ENCODE measurements around the gene ZNF436. TPM values are rescaled to one million over a fixed set of nuclear protein-coding genes. Genes with fewer than 3 reads are reported as not detected.
A peak's percentile ranks its signal among the peaks of the same experiment; 100 is the strongest.

ZNF436 gene
- total and polyA plus RNA-seq, 3 experiments from 2014 or later: 4.9 to 6.4 (median 5.9) TPM

- Mint-ChIP-seq H3K4me1 (peaks cover 32 to 36% (median 36%) of the 10 kb centered on the region in 3 donors), H3K36me3 (peaks cover 6 to 34% (median 25%) of the 10 kb centered on the region in 3 donors)
Measured at GRCh38 chr1:23367791-23368561, 1.7 kb downstream of the ZNF436 start.

DNA sequence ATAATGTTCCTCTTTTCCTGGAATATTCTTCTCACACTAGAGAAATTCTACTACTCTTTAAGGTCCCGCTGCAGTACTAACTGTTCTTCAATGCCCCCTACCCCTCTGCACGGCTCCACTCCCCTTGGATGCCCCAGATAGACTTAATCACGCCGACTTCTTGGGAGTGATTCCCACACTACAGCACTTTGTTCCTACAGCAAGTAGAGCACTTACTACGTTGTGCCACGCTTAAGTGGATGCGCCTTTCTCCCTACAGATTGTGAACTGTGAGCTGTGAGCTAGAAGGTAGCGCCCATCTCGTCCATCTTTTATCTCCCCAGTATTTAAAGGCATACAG, 2.2 kb downstream of the ZNF436 start:
- peak overlapping the region; percentile 100 for H3K4me3 ChIP-seq (ENCODE audit: low read length)
- ChIA-PET POLR2A (interaction anchor here (0.6 to 3.0 kb wide), 3 partner anchors 23 to 1024 kb away, joined by 3 to 53 read pairs (median 6); partner anchors contain the start of gene HNRNPR), CTCF (no interaction called here)
- Mint-ChIP-seq H3K27ac (peak overlapping the region; percentile 85 to 99 (median 97)), H3K9me3 (peaks cover 6 to 18% (median 13%) of the 10 kb centered on the region in 5 donors), H3K4me3 (peak overlapping the region; percentile 94 to 99 (median 99)), H3K4me1 (peaks cover 32 to 36% (median 36%) of the 10 kb centered on the region in 3 donors), H3K27me3 (peaks cover 0 to 1% of the 10 kb centered on the region in 2 donors), H3K36me3 (peaks cover 12 to 39% (median 31%) of the 10 kb centered on the region in 3 donors)
- no peak for DNase-seq
- H3K27ac ChIP-seq (ENCODE audit: low read depth, low read length): peak overlapping the region; percentile 96
- peaks cover 9% of the 10 kb centered on the region for H3K9me3 ChIP-seq (ENCODE audit: low read length)
- peaks cover 6% of the 10 kb centered on the region for H3K36me3 ChIP-seq (ENCODE audit: insufficient read depth, low read length)
- no peaks in the 10 kb centered on the region for H3K27me3 ChIP-seq (ENCODE audit: insufficient read depth, low read length, poor library complexity, severe bottlenecking)
- peaks cover 25% of the 10 kb centered on the region for H3K4me1 ChIP-seq (ENCODE audit: insufficient read depth, low read length)

More at GRCh38 chr1:23367791-23368561, 1.7 kb downstream of the ZNF436 start:
- ChIA-PET POLR2A (interaction anchor here (0.6 to 3.0 kb wide), 8 partner anchors 23 to 1023 kb away, joined by 3 to 53 read pairs (median 4); partner anchors contain the start of genes ELOA and HNRNPR), CTCF (interaction anchor here (0.8 to 1.0 kb wide), 3 partner anchors 23 to 172 kb away, joined by 4 read pairs; partner anchors contain the start of gene HNRNPR)
- H3K4me3 Mint-ChIP-seq: peak overlapping the region; percentile 94 to 99 (median 99)
- Histone ChIP-seq H3K4me3 (ENCODE audit: low read length) (peak overlapping the region; percentile 100), H3K9me3 (ENCODE audit: low read length) (peaks cover 4% of the 10 kb centered on the region), H3K36me3 (ENCODE audit: insufficient read depth, low read length) (peaks cover under 1% of the 10 kb centered on the region), H3K4me1 (ENCODE audit: insufficient read depth, low read length) (peaks cover 25% of the 10 kb centered on the region), H3K27ac (ENCODE audit: low read depth, low read length) (peak overlapping the region; percentile 96), H3K27me3 (ENCODE audit: insufficient read depth, low read length, poor library complexity, severe bottlenecking) (no peaks in the 10 kb centered on the region)
- DNase-seq: peak; percentile 97 to 99 (median 97)
- H3K27me3 Mint-ChIP-seq: peaks cover 0 to 1% of the 10 kb centered on the region in 2 donors
- H3K9me3 Mint-ChIP-seq: peaks cover under 1 to 13% (median 8%) of the 10 kb centered on the region in 5 donors
- peak overlapping the region; percentile 91 to 99 (median 98) for H3K27ac Mint-ChIP-seq

- H3K4me3 ChIP-seq (ENCODE audit: low read length): no peak overlapping the region
- H3K9me3 ChIP-seq (ENCODE audit: low read length): peaks cover 15% of the 10 kb centered on the region
- Mint-ChIP-seq H3K27me3 (peaks cover 0 to 1% of the 10 kb centered on the region in 2 donors), H3K4me1 (peaks cover 32 to 36% (median 36%) of the 10 kb centered on the region in 3 donors), H3K9me3 (peaks cover 9 to 26% (median 22%) of the 10 kb centered on the region in 5 donors), H3K4me3 (peak overlapping the region; percentile 26 to 99 (median 98)), H3K36me3 (peaks cover 15 to 48% (median 38%) of the 10 kb centered on the region in 3 donors), H3K27ac (peak overlapping the region in 3 of 8 donors; percentile 23 to 91 (median 27))
- POLR2A ChIA-PET: interaction anchor here (0.6 kb wide), 1 partner anchor 20 kb away, joined by 5 read pairs; no protein-coding TSS in a partner anchor
- CTCF ChIA-PET: no interaction called here
- H3K27ac ChIP-seq (ENCODE audit: low read depth, low read length): no peak overlapping the region
- H3K36me3 ChIP-seq (ENCODE audit: insufficient read depth, low read length): peaks cover 12% of the 10 kb centered on the region
- H3K4me1 ChIP-seq (ENCODE audit: insufficient read depth, low read length): peaks cover 25% of the 10 kb centered on the region
- no peaks in the 10 kb centered on the region for H3K27me3 ChIP-seq (ENCODE audit: insufficient read depth, low read length, poor library complexity, severe bottlenecking)
- no peak for DNase-seq
Measured at GRCh38 chr1:23366598-23366997, 3.0 kb downstream of the ZNF436 start.

DNA sequence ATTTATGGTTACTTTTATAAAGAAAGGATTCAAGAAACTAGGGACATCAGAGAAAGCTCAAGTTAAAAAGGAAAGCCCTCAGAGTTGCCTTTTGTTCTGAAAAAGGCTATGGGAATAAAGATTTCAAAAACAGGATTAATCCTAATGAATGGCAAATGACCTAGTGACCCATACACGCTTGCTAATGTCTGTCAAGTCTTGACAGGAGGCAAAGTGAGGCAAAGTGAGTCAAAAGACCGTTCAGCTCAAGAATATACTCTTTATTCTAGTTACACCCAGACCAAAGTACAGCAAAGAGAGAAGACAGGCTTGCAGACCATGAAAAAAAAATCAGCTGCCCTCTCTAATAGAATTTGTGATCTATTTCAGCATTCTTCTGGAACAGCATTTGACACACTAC, 3.5 kb downstream of the ZNF436 start:
- POLR2A ChIA-PET: interaction anchor here (0.6 to 1.2 kb wide), 2 partner anchors 19 to 22 kb away, joined by 5 to 8 read pairs; partner anchors contain the start of gene HNRNPR
- peak overlapping the region in 1 of 8 donors; percentile 91 for H3K27ac Mint-ChIP-seq

DNA sequence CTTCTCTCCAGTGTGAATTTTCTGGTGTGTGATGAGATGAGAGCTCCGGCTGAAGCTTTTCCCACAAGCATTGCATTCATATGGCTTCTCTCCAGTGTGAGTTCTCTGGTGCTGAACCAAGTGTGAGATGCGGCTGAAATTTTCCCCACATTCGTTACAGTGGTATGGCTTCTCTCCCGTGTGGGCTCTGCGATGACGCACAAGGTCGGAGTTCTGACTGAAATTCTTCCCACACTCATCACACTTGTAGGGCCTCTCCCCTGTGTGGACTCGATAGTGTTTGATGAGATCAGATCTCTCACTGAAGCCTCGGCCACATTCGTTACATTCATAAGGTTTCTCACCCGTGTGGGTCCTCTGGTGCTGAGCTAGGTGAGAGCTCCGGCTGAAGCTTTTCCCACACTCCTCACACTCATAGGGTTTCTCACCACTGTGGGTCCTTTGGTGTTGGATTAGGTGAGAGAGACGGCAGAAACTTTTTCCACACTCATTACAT, 7.4 kb downstream of the ZNF436 start:
- H3K36me3 ChIP-seq (ENCODE audit: insufficient read depth, low read length): peaks cover 12% of the 10 kb centered on the region
- Mint-ChIP-seq H3K4me3 (peak overlapping the region in 1 of 7 donors; percentile 40), H3K36me3 (peaks cover 30 to 77% (median 56%) of the 10 kb centered on the region in 3 donors), H3K27me3 (no peaks in the 10 kb centered on the region), H3K27ac (no peak overlapping the region), H3K4me1 (peaks cover 14 to 16% (median 15%) of the 10 kb centered on the region in 3 donors), H3K9me3 (peaks cover 29 to 49% (median 46%) of the 10 kb centered on the region in 5 donors)
- CTCF ChIA-PET: interaction anchor here (1.1 to 1.4 kb wide), 2 partner anchors 14 to 18 kb away, joined by 3 read pairs; partner anchors contain the start of gene HNRNPR
- no peak overlapping the region for H3K27ac ChIP-seq (ENCODE audit: low read depth, low read length)
- peak overlapping the region; percentile 1 for H3K4me3 ChIP-seq (ENCODE audit: low read length)
- no peak for DNase-seq
- H3K4me1 ChIP-seq (ENCODE audit: insufficient read depth, low read length): peaks cover 5% of the 10 kb centered on the region
- H3K9me3 ChIP-seq (ENCODE audit: low read length): peaks cover 27% of the 10 kb centered on the region
- POLR2A ChIA-PET: interaction anchor here (0.6 kb wide), 1 partner anchor 466 kb away, joined by 3 read pairs; no protein-coding TSS in a partner anchor
- no peaks in the 10 kb centered on the region for H3K27me3 ChIP-seq (ENCODE audit: insufficient read depth, low read length, poor library complexity, severe bottlenecking)

More for the DNA sequence above, 3.5 kb downstream of the ZNF436 start:
- Histone ChIP-seq H3K4me1 (ENCODE audit: insufficient read depth, low read length) (peaks cover 25% of the 10 kb centered on the region), H3K4me3 (ENCODE audit: low read length) (no peak overlapping the region), H3K27me3 (ENCODE audit: insufficient read depth, low read length, poor library complexity, severe bottlenecking) (no peaks in the 10 kb centered on the region), H3K27ac (ENCODE audit: low read depth, low read length) (no peak overlapping the region), H3K36me3 (ENCODE audit: insufficient read depth, low read length) (peaks cover 12% of the 10 kb centered on the region), H3K9me3 (ENCODE audit: low read length) (peaks cover 19% of the 10 kb centered on the region)
- DNase-seq: no peak
- H3K4me1 Mint-ChIP-seq: peaks cover 32 to 36% (median 36%) of the 10 kb centered on the region in 3 donors
- peaks cover 14 to 31% (median 26%) of the 10 kb centered on the region in 5 donors for H3K9me3 Mint-ChIP-seq
- CTCF ChIA-PET: no interaction called here
- peak overlapping the region in 6 of 7 donors; percentile 8 to 98 (median 60) for H3K4me3 Mint-ChIP-seq
- peaks cover 17 to 52% (median 43%) of the 10 kb centered on the region in 3 donors for H3K36me3 Mint-ChIP-seq
- peaks cover 0 to 1% of the 10 kb centered on the region in 2 donors for H3K27me3 Mint-ChIP-seq

- H3K4me3 Mint-ChIP-seq: no peak overlapping the region
- Histone ChIP-seq H3K27ac (ENCODE audit: low read depth, low read length) (no peak overlapping the region), H3K27me3 (ENCODE audit: insufficient read depth, low read length, poor library complexity, severe bottlenecking) (no peaks in the 10 kb centered on the region), H3K4me1 (ENCODE audit: insufficient read depth, low read length) (no peaks in the 10 kb centered on the region), H3K9me3 (ENCODE audit: low read length) (peaks cover 25% of the 10 kb centered on the region), H3K4me3 (ENCODE audit: low read length) (no peak overlapping the region), H3K36me3 (ENCODE audit: insufficient read depth, low read length) (peaks cover 12% of the 10 kb centered on the region)
- peaks cover 27 to 55% (median 38%) of the 10 kb centered on the region in 3 donors for H3K36me3 Mint-ChIP-seq
- H3K27me3 Mint-ChIP-seq: no peaks in the 10 kb centered on the region
- POLR2A ChIA-PET: interaction anchor here (0.5 kb wide), 1 partner anchor 96 kb away, joined by 4 read pairs; no protein-coding TSS in a partner anchor
- H3K9me3 Mint-ChIP-seq: peaks cover 29 to 45% (median 44%) of the 10 kb centered on the region in 5 donors
- no peak overlapping the region for H3K27ac Mint-ChIP-seq
- DNase-seq: no peak
- CTCF ChIA-PET: no interaction called here
- H3K4me1 Mint-ChIP-seq: peaks cover 3 to 5% (median 4%) of the 10 kb centered on the region in 3 donors
Measured at GRCh38 chr1:23358310-23358875, 11.2 kb downstream of the ZNF436 start.

DNA sequence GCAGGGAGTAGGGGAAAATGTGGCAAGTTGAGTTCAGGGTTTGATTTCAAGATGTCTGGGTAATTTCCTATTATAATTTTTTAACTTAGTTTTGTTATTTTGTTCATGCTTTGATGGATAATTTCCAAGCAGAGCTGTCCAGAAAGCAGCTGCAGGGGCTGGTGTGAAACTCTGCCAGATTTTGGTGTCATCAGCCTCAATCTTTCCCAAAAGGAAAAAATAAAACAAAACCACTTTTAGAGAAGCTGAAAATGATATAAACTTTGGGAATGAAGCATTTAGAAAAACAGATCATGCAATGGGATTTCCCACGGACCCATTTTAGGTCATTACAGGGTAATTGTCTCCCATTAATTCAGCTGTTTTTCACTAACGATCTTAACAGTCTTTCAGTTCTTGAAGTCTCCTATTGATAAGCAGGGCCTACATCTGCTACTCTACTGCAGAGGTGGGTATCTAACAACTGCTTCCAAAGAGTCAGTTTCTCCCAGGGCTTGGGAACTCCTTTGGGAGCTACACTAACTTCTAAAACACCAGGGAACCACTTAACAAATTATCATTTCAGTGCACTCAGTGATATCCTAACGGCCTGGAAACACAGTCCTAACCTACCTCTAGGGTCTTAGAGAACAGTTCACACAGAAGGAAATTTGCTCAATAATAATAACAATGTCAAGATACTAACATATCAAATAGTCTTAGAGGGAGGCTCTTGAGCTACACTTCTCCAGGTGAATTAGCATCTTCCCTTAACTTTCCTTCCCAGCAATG, 12.3 kb downstream of the ZNF436 start:
- H3K27me3 ChIP-seq (ENCODE audit: insufficient read depth, low read length, poor library complexity, severe bottlenecking): no peaks in the 10 kb centered on the region
- peaks cover 18% of the 10 kb centered on the region for H3K9me3 ChIP-seq (ENCODE audit: low read length)
- ChIA-PET CTCF (no interaction called here), POLR2A (interaction anchor here (0.5 kb wide), 1 partner anchor 97 kb away, joined by 4 read pairs; no protein-coding TSS in a partner anchor)
- H3K4me1 Mint-ChIP-seq: peaks cover 3 to 5% (median 4%) of the 10 kb centered on the region in 3 donors
- peaks cover 5% of the 10 kb centered on the region for H3K36me3 ChIP-seq (ENCODE audit: insufficient read depth, low read length)
- DNase-seq: no peak
- H3K4me3 Mint-ChIP-seq: no peak overlapping the region
- peaks cover 20 to 45% (median 30%) of the 10 kb centered on the region in 3 donors for H3K36me3 Mint-ChIP-seq
- H3K4me1 ChIP-seq (ENCODE audit: insufficient read depth, low read length): no peaks in the 10 kb centered on the region
- H3K9me3 Mint-ChIP-seq: peaks cover 22 to 34% (median 33%) of the 10 kb centered on the region in 5 donors
- H3K4me3 ChIP-seq (ENCODE audit: low read length): no peak overlapping the region
- H3K27ac ChIP-seq (ENCODE audit: low read depth, low read length): no peak overlapping the region
- H3K27ac Mint-ChIP-seq: no peak overlapping the region
- no peaks in the 10 kb centered on the region for H3K27me3 Mint-ChIP-seq
